AG10803 (cell line): ENCODE results near the gene CASZ1.

Experiments
- DNase-seq: peaks from one replicate; pipeline ENCODE4 v3.0.0; 2010; ENCODE audit warnings: low read depth
- H3K4me3 ChIP-seq: 2 replicates; pipeline ENCODE4 v1.5.1; 2011; ENCODE audit warnings: mild to moderate bottlenecking, low read length, control low read depth
- TF ChIP-seq, protein P1 (sequence below): conservative IDR thresholded peaks from 2 replicates; pipeline ENCODE4 v1.5.1; 2011; ENCODE audit warnings: mild to moderate bottlenecking, low read length, control low read depth, inconsistent platforms

The CASZ1 gene

DNA sequence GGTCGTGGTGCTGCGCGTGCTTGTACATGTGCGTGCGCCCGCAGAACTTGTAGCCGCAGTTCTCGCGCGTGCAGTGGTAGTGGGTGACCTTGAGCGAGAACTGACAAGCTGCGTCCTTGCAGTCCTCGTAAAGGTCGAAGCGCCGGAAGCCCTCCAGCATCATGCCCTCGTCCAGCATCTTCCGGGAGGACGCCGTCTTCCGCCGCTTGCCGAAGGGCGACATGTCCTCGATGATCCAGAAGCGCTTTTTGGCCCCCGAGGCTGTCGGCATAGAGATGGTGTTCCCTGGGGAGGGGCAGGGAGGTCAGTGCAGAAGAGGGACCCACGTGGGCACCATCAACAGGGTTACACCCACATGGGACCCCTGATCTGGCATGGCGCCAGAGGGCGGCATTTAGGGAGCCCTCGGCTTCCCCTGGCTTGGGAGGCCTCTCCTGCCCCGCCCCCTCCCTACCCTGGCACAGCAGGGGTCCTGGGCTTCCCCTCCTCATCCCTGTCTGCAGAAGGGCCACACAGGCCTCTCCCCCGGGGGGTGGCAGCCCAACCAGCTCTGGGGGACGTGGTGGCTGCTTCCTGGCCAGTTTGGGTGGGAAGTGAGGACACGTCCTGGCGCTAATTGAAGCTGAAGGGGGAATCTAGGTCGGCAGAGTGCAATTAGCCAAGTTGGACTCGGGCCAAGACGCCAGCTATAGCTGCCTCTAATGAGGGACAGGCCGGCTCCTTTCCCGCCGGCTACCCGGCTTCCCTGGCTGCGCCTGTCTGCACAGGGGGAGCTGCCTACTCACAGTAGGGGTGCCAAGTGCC is 156.5 kb downstream of the CASZ1 start:
- H3K4me3 ChIP-seq: no peak overlapping the region
- DNase-seq: no peak
- TF ChIP-seq, protein P1, sequence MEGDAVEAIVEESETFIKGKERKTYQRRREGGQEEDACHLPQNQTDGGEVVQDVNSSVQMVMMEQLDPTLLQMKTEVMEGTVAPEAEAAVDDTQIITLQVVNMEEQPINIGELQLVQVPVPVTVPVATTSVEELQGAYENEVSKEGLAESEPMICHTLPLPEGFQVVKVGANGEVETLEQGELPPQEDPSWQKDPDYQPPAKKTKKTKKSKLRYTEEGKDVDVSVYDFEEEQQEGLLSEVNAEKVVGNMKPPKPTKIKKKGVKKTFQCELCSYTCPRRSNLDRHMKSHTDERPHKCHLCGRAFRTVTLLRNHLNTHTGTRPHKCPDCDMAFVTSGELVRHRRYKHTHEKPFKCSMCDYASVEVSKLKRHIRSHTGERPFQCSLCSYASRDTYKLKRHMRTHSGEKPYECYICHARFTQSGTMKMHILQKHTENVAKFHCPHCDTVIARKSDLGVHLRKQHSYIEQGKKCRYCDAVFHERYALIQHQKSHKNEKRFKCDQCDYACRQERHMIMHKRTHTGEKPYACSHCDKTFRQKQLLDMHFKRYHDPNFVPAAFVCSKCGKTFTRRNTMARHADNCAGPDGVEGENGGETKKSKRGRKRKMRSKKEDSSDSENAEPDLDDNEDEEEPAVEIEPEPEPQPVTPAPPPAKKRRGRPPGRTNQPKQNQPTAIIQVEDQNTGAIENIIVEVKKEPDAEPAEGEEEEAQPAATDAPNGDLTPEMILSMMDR: no peak

DNA sequence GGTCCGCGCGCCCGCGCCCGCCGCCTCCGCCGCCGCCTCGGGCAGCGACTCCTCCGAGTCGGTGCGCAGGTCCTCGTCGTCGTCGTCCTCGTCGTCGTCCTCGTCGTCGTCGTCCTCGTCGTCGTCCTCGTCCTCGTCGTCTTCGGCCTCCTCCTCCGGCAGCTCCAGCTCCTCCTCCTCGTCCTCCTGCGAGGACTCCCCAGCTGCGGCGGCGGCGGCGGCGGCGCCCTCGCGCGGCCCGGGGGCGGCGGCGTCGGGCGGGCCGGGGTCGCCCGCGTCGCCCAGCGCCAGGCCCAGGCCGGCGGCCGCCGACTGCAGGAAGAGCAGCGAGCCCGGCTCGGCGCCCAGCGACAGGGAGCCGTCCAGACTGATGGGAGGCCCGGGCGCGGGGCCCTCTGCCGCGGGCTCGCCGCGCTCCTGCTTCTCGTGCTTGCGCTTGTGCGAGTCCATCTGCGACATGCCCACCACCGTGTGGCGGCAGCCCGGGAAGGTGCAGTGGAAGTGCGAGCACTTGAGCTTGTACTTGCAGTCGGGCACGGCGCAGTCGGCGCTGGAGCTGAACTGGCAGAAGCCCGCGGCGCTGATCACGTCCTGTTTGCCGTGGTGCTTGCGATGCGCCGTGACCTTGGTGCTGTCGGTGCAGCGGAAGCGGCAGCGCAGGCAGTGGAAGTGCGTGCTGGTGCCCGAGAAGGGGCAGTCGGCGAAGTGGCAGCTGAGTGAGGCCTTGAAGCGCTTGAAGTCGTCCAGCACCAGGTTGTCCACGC is 157.3 kb downstream of the CASZ1 start:
- no peak overlapping the region for H3K4me3 ChIP-seq
- TF ChIP-seq, protein P1: no peak
- DNase-seq: no peak

DNA sequence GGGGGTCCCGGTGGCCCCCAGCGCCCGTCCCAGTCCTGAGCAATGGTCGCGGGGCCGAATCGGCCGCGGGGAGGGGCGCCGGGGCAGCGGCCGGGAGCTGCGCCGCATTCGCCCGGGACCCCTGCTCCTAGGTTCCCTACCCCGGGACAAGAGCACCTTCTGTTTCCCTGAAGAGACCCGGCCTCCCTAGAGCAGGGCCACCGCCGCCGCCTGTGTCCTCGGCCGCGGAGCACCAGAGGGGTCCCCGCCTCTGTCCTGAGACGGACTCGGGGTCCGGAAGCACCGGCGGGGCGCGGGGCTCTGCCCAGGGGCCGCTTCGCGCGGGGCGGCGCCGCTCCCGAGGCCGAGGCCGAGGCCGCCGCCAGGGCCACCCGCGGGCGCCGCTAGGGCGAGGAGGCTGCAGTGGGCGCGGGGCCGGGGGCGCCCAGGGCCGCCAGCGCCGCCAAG is 157.9 kb downstream of the CASZ1 start:
- H3K4me3 ChIP-seq: no peak overlapping the region
- TF ChIP-seq, protein P1: no peak
- DNase-seq: no peak

- TF ChIP-seq, protein P1: no peak
- no peak overlapping the region for H3K4me3 ChIP-seq
- no peak for DNase-seq
Measured at GRCh38 chr1:10637834-10638558, 158.4 kb downstream of the CASZ1 start.

GRCh38 chr1:10637400-10637799 is 159.0 kb downstream of the CASZ1 start:
- TF ChIP-seq, protein P1: no peak
- no peak for DNase-seq
- no peak overlapping the region for H3K4me3 ChIP-seq

DNA sequence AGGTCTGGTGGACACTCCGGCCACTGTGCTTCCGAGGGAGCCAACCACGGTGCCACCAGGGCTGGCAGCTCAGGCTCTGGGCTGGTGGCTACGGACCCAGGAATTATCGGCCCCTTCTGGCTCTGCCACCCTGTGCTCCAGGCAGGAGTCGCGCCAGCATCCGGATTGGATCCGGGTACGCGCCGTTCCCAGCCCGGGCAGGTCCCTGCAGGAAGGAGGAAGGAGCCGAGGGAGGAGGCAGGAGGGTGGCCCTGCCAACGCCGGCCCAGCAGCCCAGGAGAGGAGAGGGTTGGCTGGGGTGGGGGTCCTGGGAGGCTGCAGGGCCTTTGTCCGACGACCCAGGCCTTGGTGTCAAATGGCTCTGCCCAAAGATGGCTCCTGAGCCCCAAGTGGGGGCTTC is 160.5 kb downstream of the CASZ1 start:
- H3K4me3 ChIP-seq: no peak overlapping the region
- DNase-seq: no peak
- TF ChIP-seq, protein P1: no peak
